Measurements from ENCODE around the gene RBM18.

RBM18 gene

DNA sequence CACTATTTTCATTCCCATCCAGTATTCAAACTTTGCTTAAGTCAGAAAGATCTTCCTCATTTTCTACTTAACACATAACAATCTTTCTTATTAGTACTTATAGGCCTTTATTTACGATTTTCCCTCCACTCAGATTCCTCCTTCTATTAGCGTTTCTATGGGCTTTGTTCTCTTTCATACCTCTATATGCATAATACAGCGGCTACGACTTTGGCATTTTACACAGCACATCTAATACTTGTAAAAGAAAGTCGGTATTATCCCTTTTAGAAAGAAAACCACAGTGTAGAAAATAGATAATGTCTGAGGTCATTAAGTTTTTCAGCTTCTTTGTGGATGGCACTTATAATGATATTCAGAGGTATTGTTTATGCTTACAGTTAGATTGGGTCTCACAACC is 8.4 kb downstream of the RBM18 start:
- DNase-seq = no peak

DNA sequence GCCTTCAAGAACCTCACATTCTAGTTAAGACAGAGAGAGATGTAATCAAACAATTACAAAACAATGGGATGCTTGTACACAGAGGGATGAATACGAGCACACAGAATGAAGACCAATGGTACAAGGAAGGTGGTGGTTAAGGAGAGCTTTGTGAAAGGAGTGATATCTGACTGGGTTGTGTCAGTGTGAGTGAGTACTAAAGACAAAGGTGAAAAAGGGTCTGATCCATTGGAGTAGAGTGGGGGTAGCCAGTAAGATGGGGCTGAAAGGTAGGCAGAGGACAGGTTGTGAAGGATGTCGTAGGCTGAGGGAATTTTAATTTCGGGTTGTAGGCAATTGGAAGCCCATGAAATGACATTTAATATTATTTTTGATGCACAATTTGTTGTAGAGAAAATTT is 9.9 kb downstream of the RBM18 start:
- DNase-seq = no peak

DNA sequence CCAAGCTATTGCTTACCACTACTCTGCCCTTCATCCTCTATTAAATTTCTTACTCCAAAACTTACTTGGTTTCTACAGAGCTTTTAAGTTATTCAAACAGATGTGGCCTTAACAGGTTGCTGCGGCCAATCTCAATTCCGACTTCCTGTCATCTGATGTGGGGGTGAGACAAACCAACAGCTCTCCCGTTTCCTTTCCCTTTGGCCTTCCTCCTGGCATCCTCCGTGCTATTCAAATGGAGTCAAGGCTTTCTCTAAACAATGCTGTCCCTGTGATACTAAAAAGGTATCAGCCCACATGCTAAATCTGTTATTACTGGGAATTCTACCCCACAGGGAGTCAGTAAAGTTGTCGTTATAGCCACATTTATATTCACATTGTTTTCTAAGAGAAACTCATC is 11.8 kb downstream of the RBM18 start:
- DNase-seq = no peak

DNA sequence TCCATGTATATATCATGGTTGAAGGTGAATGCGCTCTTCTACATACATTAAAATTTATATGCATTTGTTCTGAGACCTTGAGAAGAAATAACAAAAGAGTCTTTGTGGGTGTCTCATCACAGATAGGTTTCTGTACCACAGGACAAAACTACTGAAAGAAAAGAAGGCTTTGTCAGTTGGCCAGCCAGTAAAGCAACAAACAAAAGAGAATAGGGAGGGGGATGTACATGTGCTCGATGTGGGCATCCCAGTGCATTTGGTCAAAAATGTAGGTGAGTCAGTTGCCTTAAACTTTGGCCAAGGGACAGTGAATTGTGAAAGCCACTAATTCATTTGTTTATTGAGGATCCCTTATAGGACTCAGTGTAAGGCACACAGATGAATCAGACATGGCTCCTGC is 13.3 kb downstream of the RBM18 start:
- DNase-seq = no peak

GRCh38 chr9:122248448-122248865 is 16.2 kb downstream of the RBM18 start:
- DNase-seq = no peak

- no peak for DNase-seq
Observed at GRCh38 chr9:122246666-122247065, 18.0 kb downstream of the RBM18 start.

GRCh38 chr9:122244349-122244748 is 20.3 kb downstream of the RBM18 start:
- DNase-seq = no peak

GRCh38 chr9:122239722-122240121 is 24.9 kb downstream of the RBM18 start:
- no peak for DNase-seq

GRCh38 chr9:122236681-122237080 is 28.0 kb downstream of the RBM18 start:
- DNase-seq = no peak

DNA sequence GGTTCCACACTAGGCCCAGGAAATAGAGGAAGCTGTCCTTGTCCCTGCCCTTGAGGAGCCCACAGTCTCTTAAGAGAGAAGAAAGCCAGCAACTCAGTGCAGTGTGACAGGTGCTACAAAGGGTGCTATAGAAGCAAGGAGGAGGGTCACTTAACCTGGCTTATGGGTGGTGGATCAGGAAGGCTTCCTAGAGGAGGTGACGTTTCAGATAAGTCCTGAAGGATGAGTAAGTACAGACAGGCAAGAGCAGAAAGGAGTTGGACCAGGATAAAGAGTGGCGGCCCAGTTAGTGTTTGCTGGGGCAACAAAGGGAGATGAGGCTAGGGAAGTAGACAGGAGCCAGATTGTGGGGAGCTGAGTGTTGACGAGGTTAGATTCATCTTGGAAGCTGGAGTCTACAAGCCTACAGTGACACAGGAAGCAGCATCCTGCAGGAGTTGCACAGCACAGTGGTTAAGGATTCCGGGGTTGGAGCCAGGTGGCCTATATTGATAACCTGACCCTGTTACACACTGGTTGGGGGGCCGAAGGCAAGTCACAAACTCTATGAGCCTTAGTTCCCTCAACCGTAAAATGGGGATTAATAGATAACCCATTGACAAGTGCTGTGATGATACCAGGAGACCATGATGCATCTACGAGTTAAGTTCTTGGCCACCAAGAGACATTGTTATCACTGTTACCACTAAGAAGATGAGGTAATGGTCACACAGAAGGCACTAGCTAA is 30.5 kb downstream of the RBM18 start:
- DNase-seq = no peak

GRCh38 chr9:122232796-122233306 is 31.8 kb downstream of the RBM18 start:
- no peak for DNase-seq

DNA sequence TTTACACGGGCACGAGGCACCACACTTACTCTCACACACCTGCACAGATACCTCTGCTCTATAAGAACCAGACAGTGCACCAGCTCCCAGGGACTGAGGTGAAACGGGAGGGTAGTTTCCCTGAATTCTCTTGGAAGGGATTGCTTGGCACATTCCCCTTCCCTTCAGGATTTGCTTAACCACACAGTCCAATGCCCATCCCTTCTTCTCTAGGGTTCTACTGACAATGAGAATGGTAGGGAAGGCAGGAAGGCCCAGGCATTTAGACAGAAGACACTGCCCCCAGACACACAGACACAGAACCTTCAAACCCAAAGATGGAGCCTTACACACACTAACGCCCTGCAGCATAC is 35.2 kb downstream of the RBM18 start:
- no peak for DNase-seq

GRCh38 chr9:122228568-122229484 is 35.8 kb downstream of the RBM18 start, which contains the start of gene LHX6:
Gene LHX6, minus strand, starts transcription at chr9:122228957. Its CDS starts 217 bp downstream, at chr9:122228740.
- DNase-seq = peak in 1 of 2 experiments; percentile 21

GRCh38 chr9:122228191-122228567 is 36.5 kb downstream of the RBM18 start:
- DNase-seq = no peak

- no peak for DNase-seq
Observed at GRCh38 chr9:122227575-122227900, 37.1 kb downstream of the RBM18 start.

GRCh38 chr9:122226758-122227574 is 37.7 kb downstream of the RBM18 start:
- DNase-seq = no peak

GRCh38 chr9:122226142-122226757 is 38.4 kb downstream of the RBM18 start:
- DNase-seq = no peak

- DNase-seq = no peak
Observed at GRCh38 chr9:122225312-122226141, 39.1 kb downstream of the RBM18 start.

GRCh38 chr9:122223435-122223834 is 41.2 kb downstream of the RBM18 start:
- no peak for DNase-seq

DNA sequence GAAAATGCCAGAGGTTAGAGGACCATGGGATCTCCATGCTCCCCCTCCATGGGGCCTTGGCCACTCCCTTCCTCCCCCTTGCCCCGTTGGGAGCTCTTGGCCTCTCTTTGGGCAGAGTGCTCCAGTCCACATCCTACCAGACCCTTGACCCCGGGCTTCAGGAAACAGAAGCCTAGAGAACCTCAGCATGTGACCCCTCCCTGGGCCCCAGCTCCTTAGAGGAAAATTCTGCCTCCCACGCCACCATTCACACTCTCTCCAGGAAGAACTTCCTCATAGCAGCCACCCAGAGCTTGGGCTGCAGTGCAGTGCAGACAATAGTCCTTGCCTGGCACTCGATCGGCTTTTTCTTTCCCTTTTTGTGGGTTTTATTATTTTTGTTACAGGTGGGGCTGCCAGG is 41.8 kb downstream of the RBM18 start:
- no peak for DNase-seq

DNA sequence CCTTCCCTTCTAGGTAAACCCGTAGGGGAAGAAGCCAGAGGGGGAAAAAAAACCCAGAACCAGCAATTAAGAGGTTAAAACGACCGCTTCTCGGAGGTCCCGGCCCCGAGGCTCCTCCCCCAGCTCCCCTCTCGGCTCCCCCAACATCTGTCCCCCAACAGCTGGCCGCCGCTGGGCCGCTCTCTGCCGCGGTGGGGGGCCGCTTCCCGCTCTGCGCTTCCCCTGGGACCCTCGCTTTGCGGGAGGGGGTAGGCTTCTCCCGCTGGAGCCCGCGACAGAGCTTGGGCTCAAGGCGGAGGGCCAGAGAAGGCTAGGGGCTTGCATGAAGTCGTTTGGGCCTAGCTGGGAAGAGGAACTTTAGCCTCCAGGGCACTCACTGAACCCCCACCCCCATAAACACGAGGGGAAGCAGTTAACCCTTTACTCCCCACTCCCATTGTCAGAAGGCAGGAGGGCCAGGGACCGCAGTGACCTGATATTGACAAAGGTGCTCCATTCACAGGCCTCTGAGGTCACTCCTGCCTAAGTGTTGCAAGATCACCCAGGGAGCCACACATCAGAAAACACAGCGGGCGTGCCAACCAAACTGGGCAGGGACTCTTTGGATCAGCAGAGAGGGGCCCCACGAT is 43.3 kb downstream of the RBM18 start:
- DNase-seq = no peak
